Measurements from ENCODE around the gene PDZD2. TPM values are rescaled to one million over a fixed set of nuclear protein-coding genes. Genes with fewer than 3 reads are reported as not detected.

PDZD2 gene
- total and polyA plus RNA-seq, 2 donors (not counting 3 experiments of a cell fraction or from before 2014, with no cell fraction given) = 0.66 to 6.9 TPM

DNA sequence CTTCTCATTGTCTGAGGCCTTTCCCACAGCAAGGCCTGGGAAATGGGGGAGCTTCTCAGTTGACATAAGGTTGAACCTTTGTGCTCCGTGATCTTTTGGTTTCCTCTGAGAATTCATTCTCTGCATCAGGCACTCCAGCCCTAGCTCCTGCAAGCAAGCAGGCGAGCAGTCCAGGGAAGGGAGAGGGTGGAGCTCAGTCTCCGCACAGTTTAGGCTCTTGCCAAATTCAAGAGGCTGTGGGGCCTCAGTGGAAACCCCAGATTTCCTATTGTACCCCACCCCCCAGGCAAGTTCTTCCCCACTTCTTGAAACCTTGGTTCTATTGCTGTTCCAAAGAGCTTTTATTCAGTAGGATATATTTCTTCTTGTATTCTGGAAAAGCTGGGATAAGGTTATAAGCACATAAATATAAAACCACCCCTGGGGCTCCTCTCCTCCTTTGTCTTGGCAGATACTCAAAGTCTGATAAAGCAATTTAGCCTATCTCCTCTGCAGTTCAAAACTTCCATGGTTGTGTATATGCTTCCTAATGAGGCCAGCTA is 147.2 kb downstream of the PDZD2 start:
- H3K27me3 ChIP-seq (ENCODE audit: control insufficient read depth in 2 of 2, insufficient read depth in 2 of 2, low read length in 2 of 2) = no peaks in the 10 kb centered on the region
- POLR2A ChIA-PET = no interaction called here
- dilution Hi-C loops (cut with MboI; ENCODE audit: extremely low pct_ligation_motif_present, low sequenced_read_pairs) (no loop called here), intact Hi-C loops (cut with micrococcal nuclease) (no loop called here)
- H3K4me1 ChIP-seq (ENCODE audit: control insufficient read depth, extremely low read depth, insufficient read depth, low read length) = no peaks in the 10 kb centered on the region
- no peaks in the 10 kb centered on the region for H3K36me3 ChIP-seq (ENCODE audit: control insufficient read depth in 2 of 2, extremely low read depth in 1 of 2, insufficient read depth in 2 of 2, low read length in 2 of 2)
- FAIRE-seq (no peak), DNase-seq (ENCODE audit: low read depth, low spot score) (no peak)
- no peak overlapping the region for H3K4me2 ChIP-seq (ENCODE audit: insufficient read depth, low read length)
- H4K20me1 ChIP-seq (replicated peaks; ENCODE audit: control insufficient read depth, extremely low read depth, insufficient read depth, low read length) = no peaks in the 10 kb centered on the region
- H3K9me1 ChIP-seq (replicated peaks; ENCODE audit: control insufficient read depth, extremely low read depth, insufficient read depth, low read length) = no peaks in the 10 kb centered on the region
- H3K4me3 ChIP-seq (replicated peaks in 1 of 3; ENCODE audit: insufficient read depth in 1 of 3, low read depth in 1 of 3, low read length in 3 of 3) = no peak overlapping the region
- no peak overlapping the region for H3K9ac ChIP-seq (replicated peaks; ENCODE audit: extremely low read depth, insufficient read depth, low read length)
- TF ChIP-seq CTCF (IDR thresholded peaks at IDR 0.05; ENCODE audit: extremely low read depth in 1 of 2, insufficient read depth in 1 of 2, low read depth in 1 of 2, low read length in 2 of 2) = no peak
- no peak overlapping the region for H2AFZ ChIP-seq (ENCODE audit: low read depth, low read length)
- CTCF ChIA-PET = interaction anchor here (0.6 kb wide), 1 partner anchor 148 kb away, joined by 3 read pairs; no protein-coding TSS in a partner anchor
- no peaks in the 10 kb centered on the region for H3K9me3 ChIP-seq (replicated peaks; ENCODE audit: control insufficient read depth, insufficient read depth, low read length)
- no peak overlapping the region for H3K27ac ChIP-seq (ENCODE audit: insufficient read depth, low read depth, low read length)
- H3K79me2 ChIP-seq (ENCODE audit: control insufficient read depth, insufficient read depth, low read length) = no peaks in the 10 kb centered on the region
- BruUV-seq (replicated peaks) = no TSS peak

- POLR2A ChIA-PET = no interaction called here
- dilution Hi-C loops (cut with MboI; ENCODE audit: extremely low pct_ligation_motif_present, low sequenced_read_pairs) = no loop called here
These were observed 155.1 kb downstream of the PDZD2 start for GRCh38 chr5:31794009-31794408.

More at GRCh38 chr5:31794009-31794408, 155.1 kb downstream of the PDZD2 start:
- Histone ChIP-seq H3K27ac (ENCODE audit: insufficient read depth, low read depth, low read length) (no peak overlapping the region), H3K4me2 (ENCODE audit: insufficient read depth, low read length) (no peak overlapping the region), H3K27me3 (ENCODE audit: control insufficient read depth in 2 of 2, insufficient read depth in 2 of 2, low read length in 2 of 2) (no peaks in the 10 kb centered on the region), H3K9ac (replicated peaks; ENCODE audit: extremely low read depth, insufficient read depth, low read length) (no peak overlapping the region), H3K4me1 (ENCODE audit: control insufficient read depth, extremely low read depth, insufficient read depth, low read length) (no peaks in the 10 kb centered on the region), H2AFZ (ENCODE audit: low read depth, low read length) (no peak overlapping the region), H3K9me1 (replicated peaks; ENCODE audit: control insufficient read depth, extremely low read depth, insufficient read depth, low read length) (no peaks in the 10 kb centered on the region), H3K4me3 (replicated peaks in 1 of 3; ENCODE audit: insufficient read depth in 1 of 3, low read depth in 1 of 3, low read length in 3 of 3) (no peak overlapping the region), H3K36me3 (ENCODE audit: control insufficient read depth in 2 of 2, extremely low read depth in 1 of 2, insufficient read depth in 2 of 2, low read length in 2 of 2) (no peaks in the 10 kb centered on the region), H4K20me1 (replicated peaks; ENCODE audit: control insufficient read depth, extremely low read depth, insufficient read depth, low read length) (no peaks in the 10 kb centered on the region), H3K9me3 (replicated peaks; ENCODE audit: control insufficient read depth, insufficient read depth, low read length) (no peaks in the 10 kb centered on the region), H3K79me2 (ENCODE audit: control insufficient read depth, insufficient read depth, low read length) (no peaks in the 10 kb centered on the region)
- FAIRE-seq (no peak), DNase-seq (ENCODE audit: low read depth, low spot score) (no peak)
- CTCF ChIA-PET = no interaction called here
- TF ChIP-seq MYC (IDR thresholded peaks at IDR 0.05; ENCODE audit: low read depth, low read length) = no peak
- TF ChIP-seq JUN (IDR thresholded peaks at IDR 0.05; ENCODE audit: borderline replicate concordance, insufficient read depth, insufficient read length, low read depth) = no peak
- TF ChIP-seq FOS (IDR thresholded peaks at IDR 0.05; ENCODE audit: borderline replicate concordance, insufficient read depth, low read length) = no peak
- TF ChIP-seq GATA2 (IDR thresholded peaks at IDR 0.05; ENCODE audit: insufficient read depth, insufficient read length, low read depth, low read length) = no peak
- TF ChIP-seq, protein P1, sequence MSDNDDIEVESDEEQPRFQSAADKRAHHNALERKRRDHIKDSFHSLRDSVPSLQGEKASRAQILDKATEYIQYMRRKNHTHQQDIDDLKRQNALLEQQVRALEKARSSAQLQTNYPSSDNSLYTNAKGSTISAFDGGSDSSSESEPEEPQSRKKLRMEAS (IDR thresholded peaks at IDR 0.05; ENCODE audit: insufficient read depth, insufficient read length) = no peak
- no peak for TF ChIP-seq POLR2AphosphoS5 (IDR thresholded peaks at IDR 0.05; ENCODE audit: insufficient read depth, low read depth, low read length)
- no peak for TF ChIP-seq CTCF (IDR thresholded peaks at IDR 0.05; ENCODE audit: extremely low read depth in 1 of 2, insufficient read depth in 1 of 2, low read depth in 1 of 2, low read length in 2 of 2)
- no peak for TF ChIP-seq POLR2A (IDR thresholded peaks at IDR 0.05; ENCODE audit: low read depth, low read length)
- TF ChIP-seq EZH2 (IDR thresholded peaks at IDR 0.05; ENCODE audit: borderline replicate concordance, low read depth, low read length, severe bottlenecking) = no peak
- intact Hi-C loops (cut with micrococcal nuclease) = no loop called here
- BruUV-seq (replicated peaks) = no TSS peak

All from endothelial cell of umbilical vein (primary cell).